ENCODE data around the gene SOWAHC. TPM values are rescaled to one million over a fixed set of nuclear protein-coding genes. Genes with fewer than 3 reads are reported as not detected.
"Not testable (repeated sequence)": the region's sequence is repeated elsewhere in the genome, so short reads cannot be mapped to it uniquely, and the experiment has no call there.

The SOWAHC gene
- polyA plus RNA-seq, 1 experiment, result 5.2 TPM

GRCh38 chr2:109616184-109616583 lies 2.0 kb downstream of the SOWAHC start:
- H3K4me3 ChIP-seq (ENCODE audit: low read depth, low read length), result peak overlapping the region; percentile 81
- TF ChIP-seq CTCF (IDR thresholded peaks at IDR 0.05; ENCODE audit: insufficient read depth, low read depth, low read length), result no peak
- no peaks in the 10 kb centered on the region for H3K36me3 ChIP-seq (ENCODE audit: control insufficient read depth, insufficient read depth, low read length)
- ChIA-PET POLR2A (no interaction called here), CTCF (interaction anchor here (1.4 to 2.9 kb wide), 2 partner anchors 70 to 99 kb away, joined by 4 to 17 read pairs; no protein-coding TSS in a partner anchor)
- no peaks in the 10 kb centered on the region for H3K27me3 ChIP-seq (ENCODE audit: control insufficient read depth, insufficient read depth, low read length)
- DNase-seq (ENCODE audit: low read depth), result no peak

- ChIA-PET CTCF (no interaction called here), POLR2A (no interaction called here)
- TF ChIP-seq CTCF (IDR thresholded peaks at IDR 0.05; ENCODE audit: insufficient read depth, low read depth, low read length), result no peak
- DNase-seq (ENCODE audit: low read depth), result no peak
- H3K36me3 ChIP-seq (ENCODE audit: control insufficient read depth, insufficient read depth, low read length), result no peaks in the 10 kb centered on the region
- no peaks in the 10 kb centered on the region for H3K27me3 ChIP-seq (ENCODE audit: control insufficient read depth, insufficient read depth, low read length)
- H3K4me3 ChIP-seq (ENCODE audit: low read depth, low read length), result no peak overlapping the region
These were observed 5.0 kb downstream of the SOWAHC start for GRCh38 chr2:109619032-109619615.

GRCh38 chr2:109623297-109623696 lies 9.1 kb downstream of the SOWAHC start:
- no peaks in the 10 kb centered on the region for H3K27me3 ChIP-seq (ENCODE audit: control insufficient read depth, insufficient read depth, low read length)
- DNase-seq (ENCODE audit: low read depth), result no peak
- no peak for TF ChIP-seq CTCF (IDR thresholded peaks at IDR 0.05; ENCODE audit: insufficient read depth, low read depth, low read length)
- no peaks in the 10 kb centered on the region for H3K36me3 ChIP-seq (ENCODE audit: control insufficient read depth, insufficient read depth, low read length)
- POLR2A ChIA-PET, result no interaction called here
- CTCF ChIA-PET, result interaction anchor here (0.8 to 2.1 kb wide), 2 partner anchors 9 to 77 kb away, joined by 4 to 6 read pairs; partner anchors contain the start of gene SOWAHC
- H3K4me3 ChIP-seq (ENCODE audit: low read depth, low read length), result no peak overlapping the region

GRCh38 chr2:109623923-109624322 lies 9.8 kb downstream of the SOWAHC start:
- POLR2A ChIA-PET, result no interaction called here

GRCh38 chr2:109624339-109624738 lies 10.2 kb downstream of the SOWAHC start:
- ChIA-PET POLR2A (no interaction called here), CTCF (interaction anchor here (2.1 kb wide), 1 partner anchor 10 kb away, joined by 6 read pairs; the partner anchor contains the start of gene SOWAHC)
- no peak for DNase-seq (ENCODE audit: low read depth)
- no peak for TF ChIP-seq CTCF (IDR thresholded peaks at IDR 0.05; ENCODE audit: insufficient read depth, low read depth, low read length)
- Histone ChIP-seq H3K4me3 (ENCODE audit: low read depth, low read length) (no peak overlapping the region), H3K36me3 (ENCODE audit: control insufficient read depth, insufficient read depth, low read length) (no peaks in the 10 kb centered on the region), H3K27me3 (ENCODE audit: control insufficient read depth, insufficient read depth, low read length) (no peaks in the 10 kb centered on the region)

More at GRCh38 chr2:109623923-109624322, 9.8 kb downstream of the SOWAHC start:
- DNase-seq (ENCODE audit: low read depth), result no peak
- CTCF ChIA-PET, result interaction anchor here (2.1 kb wide), 1 partner anchor 9 kb away, joined by 6 read pairs; the partner anchor contains the start of gene SOWAHC
- TF ChIP-seq CTCF (IDR thresholded peaks at IDR 0.05; ENCODE audit: insufficient read depth, low read depth, low read length), result no peak
- H3K27me3 ChIP-seq (ENCODE audit: control insufficient read depth, insufficient read depth, low read length), result no peaks in the 10 kb centered on the region
- no peaks in the 10 kb centered on the region for H3K36me3 ChIP-seq (ENCODE audit: control insufficient read depth, insufficient read depth, low read length)
- H3K4me3 ChIP-seq (ENCODE audit: low read depth, low read length), result no peak overlapping the region

- DNase-seq (ENCODE audit: low read depth); H3K27me3 ChIP-seq (ENCODE audit: control insufficient read depth, insufficient read depth, low read length); H3K36me3 ChIP-seq (ENCODE audit: control insufficient read depth, insufficient read depth, low read length); H3K4me3 ChIP-seq (ENCODE audit: low read depth, low read length); POLR2A ChIA-PET: not testable (repeated sequence)
- CTCF ChIA-PET, result interaction anchor here (1.7 kb wide), 1 partner anchor 82 kb away, joined by 3 read pairs; no protein-coding TSS in a partner anchor
These were observed 14.2 kb downstream of the SOWAHC start for GRCh38 chr2:109628321-109628720.
